Neural cell (in vitro differentiated cells): ENCODE data around the gene MAML3. TPM values are rescaled to one million over a fixed set of nuclear protein-coding genes. Genes with fewer than 3 reads are reported as not detected.

Source experiments
- H2AFZ ChIP-seq: fragments of 200-600, 300-800 bp; sonication (generic), shearing (Covaris generic); 2 replicates; pipeline ENCODE4 v1.6.0; 2014; ENCODE audit warnings: low read depth, mild to moderate bottlenecking, antibody characterized with exemption, low read length, moderate library complexity
- H3F3A ChIP-seq: fragments of 200-600 bp; shearing (Covaris generic); 2 replicates; pipeline ENCODE4 v1.6.1; 2016; ENCODE audit warnings: mild to moderate bottlenecking, moderate library complexity, mixed read lengths, antibody characterized with exemption, low read length; ENCODE audit not compliant: insufficient read depth, poor library complexity, severe bottlenecking
- H3K27ac ChIP-seq: fragments of 200-600, 300-800 bp; sonication (generic), shearing (Covaris generic); 2 replicates; pipeline ENCODE4 v1.5.1; 2014; ENCODE audit warnings: mild to moderate bottlenecking, low read length, moderate library complexity
- H3K27me3 ChIP-seq: fragments of 300-800, 200-600 bp; sonication (generic), shearing (Covaris generic); 2 replicates; pipeline ENCODE4 v1.6.0; 2014; ENCODE audit warnings: mild to moderate bottlenecking, low read depth, low read length, moderate library complexity; ENCODE audit not compliant: insufficient read depth
- H3K36me3 ChIP-seq: fragments of 300-800, 200-600 bp; sonication (generic), shearing (Covaris generic); 2 replicates; pipeline ENCODE4 v1.5.1; 2014; ENCODE audit warnings: mild to moderate bottlenecking, antibody characterized with exemption, low read length, moderate library complexity; ENCODE audit not compliant: insufficient read depth
- H3K4me2 ChIP-seq: fragments of 300-800, 200-600 bp; sonication (generic), shearing (Covaris generic); 2 replicates; pipeline ENCODE4 v1.6.0; 2014; ENCODE audit warnings: mild to moderate bottlenecking, low read length
- H3K4me3 ChIP-seq: fragments of 300-800, 200-600 bp; sonication (generic), shearing (Covaris generic); 2 replicates; pipeline ENCODE4 v1.5.1; 2014; ENCODE audit warnings: mild to moderate bottlenecking, low read length, moderate library complexity
- H3K79me2 ChIP-seq: fragments of 200-600 bp; shearing (Covaris generic); replicated peaks from 2 replicates; pipeline ENCODE4 v1.6.0; 2014; ENCODE audit warnings: mild to moderate bottlenecking, low read length, moderate library complexity; ENCODE audit not compliant: insufficient read depth
- H3K9ac ChIP-seq: fragments of 300-800, 200-600 bp; sonication (generic), shearing (Covaris generic); 2 replicates; pipeline ENCODE4 v1.6.1; 2016; ENCODE audit warnings: mild to moderate bottlenecking, low read length, mixed read lengths
- H3K9me2 ChIP-seq: fragments of 200-600 bp; shearing (Covaris generic); 2 replicates; pipeline ENCODE4 v1.6.1; 2016; ENCODE audit warnings: mild to moderate bottlenecking, low read length, mixed read lengths; ENCODE audit not compliant: insufficient read depth
- H3K9me3 ChIP-seq: fragments of 200-600, 300-800 bp; sonication (generic), shearing (Covaris generic); 2 replicates; pipeline ENCODE4 v1.6.1; 2016; ENCODE audit warnings: mild to moderate bottlenecking, mixed run types, low read length, moderate library complexity, mixed read lengths
- H4K20me1 ChIP-seq: fragments of 200-600 bp; shearing (Covaris generic); 2 replicates; pipeline ENCODE4 v1.6.1; 2016; ENCODE audit warnings: mild to moderate bottlenecking, mixed run types; ENCODE audit not compliant: insufficient read depth
- EP300 ChIP-seq: fragments of 450-650 bp; conservative IDR thresholded peaks from 2 replicates; pipeline ENCODE4 v1.6.1; 2014; ENCODE audit warnings: antibody characterized with exemption, mild to moderate bottlenecking, moderate library complexity; ENCODE audit not compliant: poor library complexity, severe bottlenecking
- EZH2 ChIP-seq: fragments of 200-600, 300-800 bp; shearing (Covaris generic), sonication (generic); IDR thresholded peaks from 2 replicates; pipeline ENCODE4 v1.6.1; 2014; ENCODE audit warnings: antibody characterized with exemption, low read length, borderline replicate concordance, mild to moderate bottlenecking; ENCODE audit not compliant: insufficient read depth, poor library complexity, severe bottlenecking
- MXI1 ChIP-seq: fragments of 450-650 bp; conservative IDR thresholded peaks from 2 replicates; pipeline ENCODE4 v1.6.1; 2014; ENCODE audit warnings: antibody characterized with exemption, mild to moderate bottlenecking; ENCODE audit not compliant: poor library complexity, severe bottlenecking
- POLR2AphosphoS5 ChIP-seq: IDR thresholded peaks from 2 replicates; pipeline ENCODE4 v1.6.1; 2012
- RAD21 ChIP-seq: fragments of 450-650 bp; conservative IDR thresholded peaks from 2 replicates; pipeline ENCODE4 v1.6.1; 2014; ENCODE audit warnings: antibody characterized with exemption, mild to moderate bottlenecking, moderate library complexity
- SMC3 ChIP-seq: fragments of 450-650 bp; conservative IDR thresholded peaks from 2 replicates; pipeline ENCODE4 v1.6.1; 2014; ENCODE audit warnings: antibody characterized with exemption, mild to moderate bottlenecking, moderate library complexity; ENCODE audit not compliant: poor library complexity
- TAF1 ChIP-seq: IDR thresholded peaks from 2 replicates; pipeline ENCODE4 v1.6.1; 2012; ENCODE audit warnings: low read depth
- polyA plus RNA-seq: library from polyadenylated mRNA; depleted of rRNA; stranded (reverse); fragments of >200 nt; gene quantifications from 2 replicates; pipeline ENCODE4 v1.2.3, GENCODE V29; 2014
- TF ChIP-seq, protein P1 (sequence below): fragments of 450-650 bp; IDR thresholded peaks from 2 replicates; pipeline ENCODE4 v1.5.1; 2014; ENCODE audit warnings: antibody characterized with exemption, mild to moderate bottlenecking, moderate library complexity; ENCODE audit not compliant: poor library complexity, severe bottlenecking
- TF ChIP-seq, protein P2 (sequence below): IDR thresholded peaks from 2 replicates; pipeline ENCODE4 v1.6.1; 2012; ENCODE audit warnings: borderline replicate concordance

MAML3 gene
- polyA plus RNA-seq, 1 donor from 2014 or later: 10.2 TPM

GRCh38 chr4:140118931-140119640 lies 34.9 kb downstream of the MAML3 start:
- Histone ChIP-seq H3K79me2 (peaks cover 29% of the 10 kb centered on the region), H2AFZ (no peak overlapping the region), H3K9ac (no peak overlapping the region), H3K9me2 (no peaks in the 10 kb centered on the region), H3K4me2 (no peak overlapping the region), H4K20me1 (no peaks in the 10 kb centered on the region), H3K36me3 (no peaks in the 10 kb centered on the region), H3K27me3 (no peaks in the 10 kb centered on the region), H3K9me3 (no peaks in the 10 kb centered on the region), H3K27ac (no peak overlapping the region), H3F3A (no peaks in the 10 kb centered on the region), H3K4me3 (no peak overlapping the region)
- no peak for TF ChIP-seq TAF1
- TF ChIP-seq, protein P1, sequence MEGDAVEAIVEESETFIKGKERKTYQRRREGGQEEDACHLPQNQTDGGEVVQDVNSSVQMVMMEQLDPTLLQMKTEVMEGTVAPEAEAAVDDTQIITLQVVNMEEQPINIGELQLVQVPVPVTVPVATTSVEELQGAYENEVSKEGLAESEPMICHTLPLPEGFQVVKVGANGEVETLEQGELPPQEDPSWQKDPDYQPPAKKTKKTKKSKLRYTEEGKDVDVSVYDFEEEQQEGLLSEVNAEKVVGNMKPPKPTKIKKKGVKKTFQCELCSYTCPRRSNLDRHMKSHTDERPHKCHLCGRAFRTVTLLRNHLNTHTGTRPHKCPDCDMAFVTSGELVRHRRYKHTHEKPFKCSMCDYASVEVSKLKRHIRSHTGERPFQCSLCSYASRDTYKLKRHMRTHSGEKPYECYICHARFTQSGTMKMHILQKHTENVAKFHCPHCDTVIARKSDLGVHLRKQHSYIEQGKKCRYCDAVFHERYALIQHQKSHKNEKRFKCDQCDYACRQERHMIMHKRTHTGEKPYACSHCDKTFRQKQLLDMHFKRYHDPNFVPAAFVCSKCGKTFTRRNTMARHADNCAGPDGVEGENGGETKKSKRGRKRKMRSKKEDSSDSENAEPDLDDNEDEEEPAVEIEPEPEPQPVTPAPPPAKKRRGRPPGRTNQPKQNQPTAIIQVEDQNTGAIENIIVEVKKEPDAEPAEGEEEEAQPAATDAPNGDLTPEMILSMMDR: no peak
- no peak for TF ChIP-seq RAD21
- no peak for TF ChIP-seq MXI1
- TF ChIP-seq POLR2AphosphoS5: no peak
- no peak for TF ChIP-seq SMC3
- TF ChIP-seq EZH2: no peak
- TF ChIP-seq, protein P2, sequence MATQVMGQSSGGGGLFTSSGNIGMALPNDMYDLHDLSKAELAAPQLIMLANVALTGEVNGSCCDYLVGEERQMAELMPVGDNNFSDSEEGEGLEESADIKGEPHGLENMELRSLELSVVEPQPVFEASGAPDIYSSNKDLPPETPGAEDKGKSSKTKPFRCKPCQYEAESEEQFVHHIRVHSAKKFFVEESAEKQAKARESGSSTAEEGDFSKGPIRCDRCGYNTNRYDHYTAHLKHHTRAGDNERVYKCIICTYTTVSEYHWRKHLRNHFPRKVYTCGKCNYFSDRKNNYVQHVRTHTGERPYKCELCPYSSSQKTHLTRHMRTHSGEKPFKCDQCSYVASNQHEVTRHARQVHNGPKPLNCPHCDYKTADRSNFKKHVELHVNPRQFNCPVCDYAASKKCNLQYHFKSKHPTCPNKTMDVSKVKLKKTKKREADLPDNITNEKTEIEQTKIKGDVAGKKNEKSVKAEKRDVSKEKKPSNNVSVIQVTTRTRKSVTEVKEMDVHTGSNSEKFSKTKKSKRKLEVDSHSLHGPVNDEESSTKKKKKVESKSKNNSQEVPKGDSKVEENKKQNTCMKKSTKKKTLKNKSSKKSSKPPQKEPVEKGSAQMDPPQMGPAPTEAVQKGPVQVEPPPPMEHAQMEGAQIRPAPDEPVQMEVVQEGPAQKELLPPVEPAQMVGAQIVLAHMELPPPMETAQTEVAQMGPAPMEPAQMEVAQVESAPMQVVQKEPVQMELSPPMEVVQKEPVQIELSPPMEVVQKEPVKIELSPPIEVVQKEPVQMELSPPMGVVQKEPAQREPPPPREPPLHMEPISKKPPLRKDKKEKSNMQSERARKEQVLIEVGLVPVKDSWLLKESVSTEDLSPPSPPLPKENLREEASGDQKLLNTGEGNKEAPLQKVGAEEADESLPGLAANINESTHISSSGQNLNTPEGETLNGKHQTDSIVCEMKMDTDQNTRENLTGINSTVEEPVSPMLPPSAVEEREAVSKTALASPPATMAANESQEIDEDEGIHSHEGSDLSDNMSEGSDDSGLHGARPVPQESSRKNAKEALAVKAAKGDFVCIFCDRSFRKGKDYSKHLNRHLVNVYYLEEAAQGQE: no peak
- no peak for TF ChIP-seq EP300

DNA sequence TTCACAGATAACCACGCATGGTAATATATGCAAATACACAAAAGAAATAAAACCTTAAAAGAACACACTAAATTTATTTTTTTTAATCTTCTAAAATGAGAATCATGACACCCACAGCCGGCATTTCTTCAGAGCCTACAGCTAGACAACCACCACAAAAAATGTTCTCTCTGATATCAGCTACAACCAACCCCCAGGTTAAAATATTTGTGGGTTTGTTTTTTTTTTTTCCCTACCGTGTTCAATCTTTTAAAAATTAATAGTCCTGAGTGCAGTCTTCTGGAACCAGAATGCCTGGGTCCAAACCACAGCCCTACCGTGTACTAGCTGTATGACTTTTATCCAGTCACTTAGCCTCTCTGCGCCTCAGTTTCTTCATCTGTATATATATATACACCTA lies 36.0 kb downstream of the MAML3 start:
- TF ChIP-seq, protein P2: no peak
- Histone ChIP-seq H3K9me2 (no peaks in the 10 kb centered on the region), H3K9ac (no peak overlapping the region), H3K9me3 (no peaks in the 10 kb centered on the region), H4K20me1 (no peaks in the 10 kb centered on the region), H2AFZ (no peak overlapping the region), H3F3A (no peaks in the 10 kb centered on the region), H3K79me2 (peaks cover 30% of the 10 kb centered on the region), H3K4me2 (no peak overlapping the region), H3K27ac (no peak overlapping the region), H3K36me3 (no peaks in the 10 kb centered on the region), H3K27me3 (no peaks in the 10 kb centered on the region), H3K4me3 (no peak overlapping the region)
